Duodenal mucosa (tissue), 2 donors: Measurements from ENCODE around the gene ATP1A1.

ENCODE experiments used
- H3K27ac ChIP-seq: one replicate; pipeline ENCODE4 v1.7.0; 2013; ENCODE audit warnings: low read depth, low read length
- H3K27me3 ChIP-seq, 2 donors: one replicate each; pipeline ENCODE4 v1.7.0; 2013; ENCODE audit warnings: low read length in 2 of 2, control low read depth in 1 of 2; ENCODE audit not compliant: insufficient read depth in 2 of 2, control insufficient read depth in 1 of 2
- H3K36me3 ChIP-seq, 2 donors: one replicate each; pipeline ENCODE4 v1.7.0; 2013; ENCODE audit warnings: low read length in 2 of 2, control low read depth in 1 of 2; ENCODE audit not compliant: insufficient read depth in 2 of 2, control insufficient read depth in 1 of 2
- H3K4me1 ChIP-seq, 2 donors: one replicate each; pipeline ENCODE4 v1.7.0; 2013; ENCODE audit warnings: low read length in 2 of 2, control low read depth in 1 of 2; ENCODE audit not compliant: insufficient read depth in 2 of 2, control insufficient read depth in 1 of 2
- H3K4me3 ChIP-seq, 2 donors: one replicate each; pipeline ENCODE4 v1.7.0; 2013; ENCODE audit warnings: low read length in 2 of 2, low read depth in 1 of 2
- H3K9ac ChIP-seq, 2 donors: one replicate each; pipeline ENCODE4 v1.7.0; 2013; ENCODE audit warnings: low read length in 2 of 2, low read depth in 1 of 2
- H3K9me3 ChIP-seq, 2 donors: one replicate each; pipeline ENCODE4 v1.7.0; 2013; ENCODE audit warnings: low read length in 2 of 2, control low read depth in 1 of 2; ENCODE audit not compliant: control insufficient read depth in 1 of 2

Gene ATP1A1

GRCh38 chr1:116448785-116449385, 75.8 kb downstream of the ATP1A1 start:
- no peak overlapping the region for H3K4me3 ChIP-seq
- no peak overlapping the region for H3K27ac ChIP-seq
- H3K9me3 ChIP-seq = no peaks in the 10 kb centered on the region
- H3K27me3 ChIP-seq = no peaks in the 10 kb centered on the region
- no peaks in the 10 kb centered on the region for H3K4me1 ChIP-seq
- no peak overlapping the region for H3K9ac ChIP-seq
- H3K36me3 ChIP-seq = no peaks in the 10 kb centered on the region

DNA sequence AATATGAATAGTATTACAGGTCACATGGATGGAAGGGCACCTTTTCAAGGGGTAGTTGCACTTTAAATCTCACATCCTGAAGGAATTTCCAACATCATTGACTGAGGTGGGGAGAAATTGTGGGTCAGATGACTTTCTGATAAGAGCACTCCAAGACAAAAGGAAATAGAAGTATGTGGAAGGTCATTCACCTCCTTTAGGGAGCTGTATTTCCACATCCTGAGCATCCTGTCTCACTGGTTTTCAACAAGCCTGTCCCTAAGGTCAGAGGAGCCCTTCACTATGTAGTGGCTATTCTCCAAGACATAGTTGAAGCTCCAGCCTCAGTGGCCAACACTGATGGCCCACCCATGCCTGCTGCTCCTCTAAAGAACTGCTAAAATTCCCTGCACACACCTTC, 76.5 kb downstream of the ATP1A1 start:
- H3K27ac ChIP-seq = no peak overlapping the region
- no peak overlapping the region for H3K4me3 ChIP-seq
- H3K4me1 ChIP-seq = no peaks in the 10 kb centered on the region

DNA sequence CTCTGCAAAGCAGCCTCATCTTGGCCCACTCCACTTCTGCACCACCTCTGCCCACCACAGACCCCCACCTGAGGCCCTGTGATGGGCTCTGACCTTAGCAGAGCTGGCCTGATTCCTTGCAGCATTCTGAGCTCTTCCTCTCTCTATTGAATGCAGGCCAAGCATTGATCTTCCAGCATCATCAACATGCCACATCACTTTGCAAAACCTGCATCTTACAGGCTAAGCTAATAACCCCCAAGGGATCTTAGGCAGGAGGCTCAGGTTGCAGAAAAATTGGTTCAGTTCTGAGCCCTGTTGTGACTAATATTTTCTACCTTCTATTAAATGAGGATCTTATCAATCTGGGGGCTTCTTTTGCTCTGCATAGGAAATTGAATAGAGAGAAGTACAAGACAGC, 78.7 kb downstream of the ATP1A1 start:
- Histone ChIP-seq H3K27me3 (no peaks in the 10 kb centered on the region), H3K4me3 (no peak overlapping the region), H3K36me3 (no peaks in the 10 kb centered on the region), H3K27ac (no peak overlapping the region), H3K4me1 (no peaks in the 10 kb centered on the region), H3K9me3 (no peaks in the 10 kb centered on the region), H3K9ac (no peak overlapping the region)

More for the DNA sequence above, 76.5 kb downstream of the ATP1A1 start:
- no peaks in the 10 kb centered on the region for H3K27me3 ChIP-seq
- H3K36me3 ChIP-seq = no peaks in the 10 kb centered on the region
- H3K9ac ChIP-seq = no peak overlapping the region
- H3K9me3 ChIP-seq = no peaks in the 10 kb centered on the region

DNA sequence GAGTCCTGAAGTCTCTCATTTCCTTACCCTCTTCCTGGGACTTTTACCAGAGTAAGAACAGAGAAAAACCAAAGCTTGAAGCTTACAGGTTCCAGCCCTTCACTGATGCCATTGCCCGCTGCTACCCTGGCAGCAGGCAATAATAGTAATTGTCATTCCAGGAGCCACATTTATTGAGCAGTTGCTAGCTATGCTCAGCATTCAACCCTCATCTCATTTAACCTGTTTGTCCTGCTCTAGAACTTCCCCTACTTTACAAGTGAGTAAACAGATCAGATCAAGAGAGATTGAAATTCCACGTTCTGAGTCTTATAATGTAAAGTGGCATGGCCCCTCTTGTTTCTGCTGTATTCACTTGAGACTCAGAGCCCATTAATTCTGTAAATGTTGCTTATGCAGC, 80.4 kb downstream of the ATP1A1 start:
- Histone ChIP-seq H3K4me3 (no peak overlapping the region), H3K9ac (no peak overlapping the region), H3K36me3 (no peaks in the 10 kb centered on the region), H3K27ac (no peak overlapping the region), H3K9me3 (no peaks in the 10 kb centered on the region), H3K27me3 (no peaks in the 10 kb centered on the region), H3K4me1 (no peaks in the 10 kb centered on the region)

DNA sequence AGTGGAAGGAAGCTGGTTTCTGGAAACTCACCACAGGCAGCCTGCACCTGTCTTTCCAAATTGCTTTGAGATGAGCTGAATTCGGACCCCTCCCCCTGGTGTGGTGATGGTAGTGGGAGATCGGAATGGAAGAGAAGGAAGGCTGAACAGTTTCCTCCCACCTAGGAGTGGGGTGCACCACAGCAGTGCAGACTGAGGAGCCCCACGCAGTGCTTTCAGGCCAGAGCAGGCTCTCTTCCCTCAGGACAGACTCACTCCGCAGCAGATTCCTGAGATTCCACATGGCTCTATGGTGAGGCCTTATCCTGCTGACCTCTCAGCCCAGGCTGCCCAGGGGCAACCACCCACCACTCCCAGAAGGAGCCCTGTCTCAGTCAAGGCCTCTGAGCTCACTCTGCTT, 80.9 kb downstream of the ATP1A1 start:
- Histone ChIP-seq H3K9me3 (no peaks in the 10 kb centered on the region), H3K9ac (no peak overlapping the region), H3K36me3 (no peaks in the 10 kb centered on the region), H3K4me3 (no peak overlapping the region), H3K27me3 (no peaks in the 10 kb centered on the region), H3K4me1 (no peaks in the 10 kb centered on the region), H3K27ac (no peak overlapping the region)
